Breast epithelium (tissue), 3 donors: ENCODE results near the gene RALGPS2.

Experiments
- POLR2A ChIP-seq: fragments of 450-650 bp; IDR thresholded peaks from one replicate; pipeline ENCODE4 v1.6.1; 2016; ENCODE audit warnings: antibody characterized with exemption, mild to moderate bottlenecking, moderate library complexity
- POLR2AphosphoS5 ChIP-seq, 3 donors: sonication (generic); formaldehyde crosslinking; IDR thresholded peaks; one replicate each; pipeline ENCODE4 v1.6.1; 2017; ENCODE audit warnings: antibody characterized with exemption in 3 of 3
- TF ChIP-seq, protein P1 (sequence below), 3 donors: fragments of 450-650 bp; IDR thresholded peaks; one replicate each; pipeline ENCODE4 v1.5.1; 2016 to 2017; ENCODE audit warnings: antibody characterized with exemption in 3 of 3, mild to moderate bottlenecking in 3 of 3, moderate library complexity in 3 of 3

DNA sequence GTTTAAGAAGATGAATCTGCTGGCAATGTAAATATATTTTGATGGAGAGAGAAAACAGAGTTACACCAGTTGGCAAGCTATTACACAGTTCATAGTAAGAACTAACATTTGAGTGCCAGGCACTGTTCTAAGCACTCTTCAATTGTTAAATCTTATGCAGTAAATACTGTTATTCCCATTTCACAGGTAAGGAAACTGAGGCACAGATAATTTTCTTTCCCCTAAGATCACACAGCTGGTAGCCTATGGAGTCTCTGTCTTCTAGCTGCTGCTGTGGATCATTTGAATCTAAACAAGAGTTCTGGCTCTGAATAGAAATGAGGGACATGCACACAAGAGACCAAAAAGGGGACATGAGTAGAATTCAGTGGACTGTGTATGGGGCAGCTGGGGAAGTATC, 137.8 kb downstream of the RALGPS2 start:
- TF ChIP-seq POLR2A (no peak), POLR2AphosphoS5 (IDR thresholded peaks at IDR 0.05) (no peak)
- TF ChIP-seq, protein P1, sequence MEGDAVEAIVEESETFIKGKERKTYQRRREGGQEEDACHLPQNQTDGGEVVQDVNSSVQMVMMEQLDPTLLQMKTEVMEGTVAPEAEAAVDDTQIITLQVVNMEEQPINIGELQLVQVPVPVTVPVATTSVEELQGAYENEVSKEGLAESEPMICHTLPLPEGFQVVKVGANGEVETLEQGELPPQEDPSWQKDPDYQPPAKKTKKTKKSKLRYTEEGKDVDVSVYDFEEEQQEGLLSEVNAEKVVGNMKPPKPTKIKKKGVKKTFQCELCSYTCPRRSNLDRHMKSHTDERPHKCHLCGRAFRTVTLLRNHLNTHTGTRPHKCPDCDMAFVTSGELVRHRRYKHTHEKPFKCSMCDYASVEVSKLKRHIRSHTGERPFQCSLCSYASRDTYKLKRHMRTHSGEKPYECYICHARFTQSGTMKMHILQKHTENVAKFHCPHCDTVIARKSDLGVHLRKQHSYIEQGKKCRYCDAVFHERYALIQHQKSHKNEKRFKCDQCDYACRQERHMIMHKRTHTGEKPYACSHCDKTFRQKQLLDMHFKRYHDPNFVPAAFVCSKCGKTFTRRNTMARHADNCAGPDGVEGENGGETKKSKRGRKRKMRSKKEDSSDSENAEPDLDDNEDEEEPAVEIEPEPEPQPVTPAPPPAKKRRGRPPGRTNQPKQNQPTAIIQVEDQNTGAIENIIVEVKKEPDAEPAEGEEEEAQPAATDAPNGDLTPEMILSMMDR (IDR thresholded peaks at IDR 0.05) = no peak
